22Rv1 (cell line): ENCODE measurements around the gene PEAK3.

Source experiments
- ZFX ChIP-seq: fragments of 450-650 bp; IDR thresholded peaks from 2 replicates; pipeline ENCODE4 v1.6.1; 2017; ENCODE audit warnings: antibody characterized with exemption, borderline replicate concordance
- TF ChIP-seq, protein P1 (sequence below): fragments of 450-650 bp; IDR thresholded peaks from 2 replicates; pipeline ENCODE4 v1.5.1; 2017; ENCODE audit warnings: mild to moderate bottlenecking

DNA sequence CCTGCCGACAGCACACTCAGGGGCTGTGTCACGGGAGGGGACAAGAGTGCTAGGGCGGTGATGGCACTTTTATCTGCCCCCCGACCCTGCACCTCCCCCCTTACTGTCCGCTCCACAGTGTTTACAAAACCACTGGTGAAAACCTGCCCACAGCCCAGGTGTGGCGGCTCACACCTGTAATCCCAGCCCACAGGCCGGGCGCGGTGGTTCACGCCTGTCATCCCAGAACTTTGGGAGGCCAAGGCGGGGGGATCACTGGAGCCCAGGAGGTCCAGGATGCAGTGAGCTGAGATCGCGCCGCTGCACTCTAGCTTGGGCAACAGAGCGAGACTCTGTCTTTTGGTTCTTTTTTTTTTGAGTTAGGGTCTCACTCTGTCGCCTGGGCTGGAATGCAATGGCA lies 14.2 kb upstream of the PEAK3 start:
- TF ChIP-seq, protein P1, sequence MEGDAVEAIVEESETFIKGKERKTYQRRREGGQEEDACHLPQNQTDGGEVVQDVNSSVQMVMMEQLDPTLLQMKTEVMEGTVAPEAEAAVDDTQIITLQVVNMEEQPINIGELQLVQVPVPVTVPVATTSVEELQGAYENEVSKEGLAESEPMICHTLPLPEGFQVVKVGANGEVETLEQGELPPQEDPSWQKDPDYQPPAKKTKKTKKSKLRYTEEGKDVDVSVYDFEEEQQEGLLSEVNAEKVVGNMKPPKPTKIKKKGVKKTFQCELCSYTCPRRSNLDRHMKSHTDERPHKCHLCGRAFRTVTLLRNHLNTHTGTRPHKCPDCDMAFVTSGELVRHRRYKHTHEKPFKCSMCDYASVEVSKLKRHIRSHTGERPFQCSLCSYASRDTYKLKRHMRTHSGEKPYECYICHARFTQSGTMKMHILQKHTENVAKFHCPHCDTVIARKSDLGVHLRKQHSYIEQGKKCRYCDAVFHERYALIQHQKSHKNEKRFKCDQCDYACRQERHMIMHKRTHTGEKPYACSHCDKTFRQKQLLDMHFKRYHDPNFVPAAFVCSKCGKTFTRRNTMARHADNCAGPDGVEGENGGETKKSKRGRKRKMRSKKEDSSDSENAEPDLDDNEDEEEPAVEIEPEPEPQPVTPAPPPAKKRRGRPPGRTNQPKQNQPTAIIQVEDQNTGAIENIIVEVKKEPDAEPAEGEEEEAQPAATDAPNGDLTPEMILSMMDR = no peak
- no peak for TF ChIP-seq ZFX
